GDM1 (cell line): ENCODE measurements around the gene RFC4.
A peak's percentile ranks its signal among the peaks of the same experiment; 100 is the strongest.
"Not testable (repeated sequence)": the region's sequence is repeated elsewhere in the genome, so short reads cannot be mapped to it uniquely, and the experiment has no call there.

Experiments
- DNase-seq: peaks from one replicate; lab custom pipeline; 2025; lab: John Stamatoyannopoulos, UW

RFC4 gene, protein sequence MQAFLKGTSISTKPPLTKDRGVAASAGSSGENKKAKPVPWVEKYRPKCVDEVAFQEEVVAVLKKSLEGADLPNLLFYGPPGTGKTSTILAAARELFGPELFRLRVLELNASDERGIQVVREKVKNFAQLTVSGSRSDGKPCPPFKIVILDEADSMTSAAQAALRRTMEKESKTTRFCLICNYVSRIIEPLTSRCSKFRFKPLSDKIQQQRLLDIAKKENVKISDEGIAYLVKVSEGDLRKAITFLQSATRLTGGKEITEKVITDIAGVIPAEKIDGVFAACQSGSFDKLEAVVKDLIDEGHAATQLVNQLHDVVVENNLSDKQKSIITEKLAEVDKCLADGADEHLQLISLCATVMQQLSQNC

GRCh38 chr3:186806089-186807055 is at the start of gene RFC4:
RFC4 (minus strand) TSS chr3:186806482; CDS start chr3:186804713, 1,769 bp downstream.
- DNase-seq: peak; percentile 78

- no peak for DNase-seq
Measured at GRCh38 chr3:186854954-186855353, 48.7 kb upstream of the RFC4 start.

GRCh38 chr3:186854146-186854545 is 47.9 kb upstream of the RFC4 start:
- no peak for DNase-seq

- no peak for DNase-seq
Measured at GRCh38 chr3:186852994-186853393, 46.7 kb upstream of the RFC4 start.

- DNase-seq: not testable (repeated sequence)
Measured at GRCh38 chr3:186851835-186852234, 45.6 kb upstream of the RFC4 start.

- no peak for DNase-seq
Measured at GRCh38 chr3:186849374-186849975, 43.2 kb upstream of the RFC4 start.

DNA sequence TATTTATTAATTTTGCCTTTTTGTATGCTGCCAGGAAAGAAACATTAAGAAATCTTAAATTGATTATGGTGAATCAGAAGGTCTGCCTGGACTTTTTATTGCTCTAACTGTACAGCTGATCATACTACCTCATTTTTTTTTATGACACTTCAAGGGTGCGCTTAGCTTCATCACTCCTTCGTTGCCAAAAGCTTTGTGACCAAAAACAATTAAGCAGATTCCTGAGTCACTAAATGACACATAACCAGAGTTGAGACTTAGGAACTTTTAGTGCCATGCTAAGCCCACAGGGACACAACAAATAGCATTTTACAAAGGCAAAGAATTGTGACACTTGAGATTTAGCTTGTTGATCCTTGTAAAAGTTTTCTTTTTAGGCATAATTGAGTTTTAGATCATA is 41.2 kb upstream of the RFC4 start:
- no peak for DNase-seq

DNA sequence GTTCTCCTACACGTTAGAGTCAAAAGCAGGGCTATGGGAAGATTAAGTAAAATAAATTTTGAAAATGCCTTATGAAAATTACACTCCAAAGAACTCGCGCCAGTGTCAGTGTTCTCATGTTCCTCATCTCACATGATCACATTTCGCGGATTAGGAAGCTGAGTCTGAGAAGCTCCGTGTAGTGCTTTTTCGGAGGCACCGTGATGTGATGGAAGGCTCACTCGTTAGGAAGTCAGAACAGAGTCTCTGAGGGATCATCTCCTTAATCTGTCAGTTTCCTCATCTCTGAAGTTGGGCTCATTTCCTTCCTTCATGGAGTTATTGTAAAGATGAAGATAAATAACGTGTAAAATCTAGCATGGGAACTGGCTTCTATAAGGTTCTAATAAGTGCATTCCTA is 39.5 kb upstream of the RFC4 start:
- no peak for DNase-seq

GRCh38 chr3:186844908-186845307 is 38.6 kb upstream of the RFC4 start:
- DNase-seq: no peak

GRCh38 chr3:186843039-186843432 is 36.8 kb upstream of the RFC4 start:
- DNase-seq: no peak

- no peak for DNase-seq
Measured at GRCh38 chr3:186842426-186843038, 36.2 kb upstream of the RFC4 start, which contains the start of gene ADIPOQ. ADIPOQ (plus strand) TSS chr3:186842710; CDS start chr3:186853059, 10,349 bp downstream.

- no peak for DNase-seq
Measured at GRCh38 chr3:186841620-186842019, 35.3 kb upstream of the RFC4 start.

GRCh38 chr3:186839874-186840641 is 33.8 kb upstream of the RFC4 start:
- DNase-seq: no peak

DNA sequence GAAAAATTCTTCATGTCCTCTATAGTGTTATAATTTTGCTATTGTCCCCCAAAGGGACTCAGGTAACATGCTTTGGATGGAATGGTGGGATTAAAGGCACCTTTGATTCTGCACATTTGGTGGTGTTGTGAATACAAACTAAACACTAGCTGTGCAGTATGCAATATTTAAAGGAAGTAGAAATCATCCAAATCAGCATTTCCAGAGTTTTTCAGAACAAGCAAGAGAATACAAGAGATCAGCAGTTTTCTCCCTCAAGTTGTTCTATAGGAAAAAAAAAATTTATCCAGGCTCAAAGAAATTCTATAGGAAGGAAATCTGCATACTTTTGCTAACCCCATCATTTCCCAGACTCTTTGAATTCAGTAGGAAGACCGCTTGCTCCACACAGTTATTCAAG is 26.0 kb upstream of the RFC4 start:
- DNase-seq: no peak

DNA sequence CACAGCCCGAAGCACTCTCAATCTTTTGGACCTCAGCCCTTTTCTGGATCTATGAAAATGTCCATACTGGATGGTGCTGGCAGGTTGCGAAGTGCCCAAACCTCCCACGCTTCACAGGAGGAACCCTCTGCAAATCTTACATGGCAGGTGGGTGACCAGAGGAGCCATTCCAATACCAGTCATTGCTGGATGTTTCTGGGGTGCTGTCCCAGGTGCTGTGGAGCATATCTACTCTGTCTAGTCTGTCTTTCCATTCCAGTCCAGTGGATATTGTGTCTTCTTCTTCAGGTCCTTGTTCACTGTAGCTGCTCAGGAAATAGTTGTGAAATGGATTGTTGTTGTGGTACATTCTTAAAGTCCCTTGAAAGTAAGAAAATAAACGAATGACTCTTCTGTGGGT is 25.5 kb upstream of the RFC4 start:
- DNase-seq: no peak

GRCh38 chr3:186828340-186828739 is 22.1 kb upstream of the RFC4 start:
- DNase-seq: no peak

- DNase-seq: peak; percentile 78
Measured at GRCh38 chr3:186826976-186827857, 20.9 kb upstream of the RFC4 start.

- DNase-seq: no peak
Measured at GRCh38 chr3:186826410-186826975, 20.2 kb upstream of the RFC4 start.

DNA sequence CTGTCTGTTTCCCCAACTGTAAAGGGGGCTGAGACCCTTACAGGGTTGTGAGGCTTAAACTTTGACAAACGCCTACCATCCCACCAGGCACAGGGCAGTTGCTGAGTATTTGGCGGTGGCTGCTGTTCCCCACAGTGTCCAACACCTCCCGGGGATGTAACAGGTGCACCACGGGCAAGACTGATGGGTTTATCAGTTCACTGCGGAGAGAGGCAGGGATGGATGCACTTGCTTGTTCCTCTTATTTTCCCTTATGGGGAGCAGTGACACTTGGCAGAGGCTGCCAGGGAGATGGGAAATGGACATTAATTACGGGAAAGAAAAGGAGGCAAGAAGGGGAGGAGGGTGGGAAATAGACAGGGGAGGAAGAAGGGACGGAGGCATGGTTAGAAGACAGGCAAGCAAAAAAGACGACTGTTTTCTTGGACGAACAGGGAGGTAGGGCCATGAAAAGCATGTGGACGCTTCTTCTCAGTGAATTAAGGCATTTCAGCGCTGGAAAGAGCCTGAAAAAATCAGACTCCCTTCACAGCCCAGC is 19.7 kb upstream of the RFC4 start:
- no peak for DNase-seq
